Panc1 (cell line): ENCODE measurements around the gene CRISP2.

ENCODE experiments used
- POLR2AphosphoS5 ChIP-seq: IDR thresholded peaks from 2 replicates; pipeline ENCODE4 v1.6.1; 2012; ENCODE audit warnings: mild to moderate bottlenecking, low read depth, low read length, moderate library complexity
- SIN3A ChIP-seq: IDR thresholded peaks from 2 replicates; pipeline ENCODE4 v1.6.1; 2012; ENCODE audit warnings: low read depth, mild to moderate bottlenecking, low read length, moderate library complexity, borderline replicate concordance; ENCODE audit not compliant: insufficient read depth
- TCF7L2 ChIP-seq: IDR thresholded peaks from 2 replicates; pipeline ENCODE4 v1.6.1; 2011; ENCODE audit warnings: mild to moderate bottlenecking, low read depth, low read length, inconsistent platforms
- TF ChIP-seq, protein P1 (sequence below): fragments of 450-650 bp; IDR thresholded peaks from 2 replicates; pipeline ENCODE4 v1.5.1; 2017; ENCODE audit warnings: mild to moderate bottlenecking
- TF ChIP-seq, protein P2 (sequence below), 2 experiments: IDR thresholded peaks; 2 replicates each; pipeline ENCODE4 v1.6.1; 2011 to 2012; ENCODE audit warnings: low read depth in 2 of 2, control low read depth in 1 of 2, low read length in 1 of 2, mild to moderate bottlenecking in 1 of 2, moderate library complexity in 1 of 2; ENCODE audit not compliant: insufficient read depth in 1 of 2

DNA sequence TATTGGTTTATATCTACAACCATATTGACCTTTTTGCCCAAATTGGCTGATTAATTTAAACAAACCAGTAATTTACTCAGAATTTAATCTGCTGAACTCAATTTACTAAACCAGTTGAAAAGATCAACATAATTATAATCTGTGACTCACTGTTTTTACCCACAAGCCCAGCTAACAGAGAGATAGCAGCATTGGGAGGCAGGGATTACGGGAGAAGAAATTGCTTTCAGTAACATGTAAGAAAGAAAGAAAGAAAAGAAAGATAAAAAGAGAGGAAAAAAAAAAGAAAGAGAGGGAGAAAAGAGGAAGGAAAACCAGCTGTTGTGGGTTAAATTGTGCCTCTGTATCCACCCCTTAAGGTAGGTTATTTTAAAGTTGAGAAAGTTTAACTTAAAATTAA is 63.4 kb downstream of the CRISP2 start:
- TF ChIP-seq, protein P1, sequence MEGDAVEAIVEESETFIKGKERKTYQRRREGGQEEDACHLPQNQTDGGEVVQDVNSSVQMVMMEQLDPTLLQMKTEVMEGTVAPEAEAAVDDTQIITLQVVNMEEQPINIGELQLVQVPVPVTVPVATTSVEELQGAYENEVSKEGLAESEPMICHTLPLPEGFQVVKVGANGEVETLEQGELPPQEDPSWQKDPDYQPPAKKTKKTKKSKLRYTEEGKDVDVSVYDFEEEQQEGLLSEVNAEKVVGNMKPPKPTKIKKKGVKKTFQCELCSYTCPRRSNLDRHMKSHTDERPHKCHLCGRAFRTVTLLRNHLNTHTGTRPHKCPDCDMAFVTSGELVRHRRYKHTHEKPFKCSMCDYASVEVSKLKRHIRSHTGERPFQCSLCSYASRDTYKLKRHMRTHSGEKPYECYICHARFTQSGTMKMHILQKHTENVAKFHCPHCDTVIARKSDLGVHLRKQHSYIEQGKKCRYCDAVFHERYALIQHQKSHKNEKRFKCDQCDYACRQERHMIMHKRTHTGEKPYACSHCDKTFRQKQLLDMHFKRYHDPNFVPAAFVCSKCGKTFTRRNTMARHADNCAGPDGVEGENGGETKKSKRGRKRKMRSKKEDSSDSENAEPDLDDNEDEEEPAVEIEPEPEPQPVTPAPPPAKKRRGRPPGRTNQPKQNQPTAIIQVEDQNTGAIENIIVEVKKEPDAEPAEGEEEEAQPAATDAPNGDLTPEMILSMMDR, result no peak
- TF ChIP-seq, protein P2, sequence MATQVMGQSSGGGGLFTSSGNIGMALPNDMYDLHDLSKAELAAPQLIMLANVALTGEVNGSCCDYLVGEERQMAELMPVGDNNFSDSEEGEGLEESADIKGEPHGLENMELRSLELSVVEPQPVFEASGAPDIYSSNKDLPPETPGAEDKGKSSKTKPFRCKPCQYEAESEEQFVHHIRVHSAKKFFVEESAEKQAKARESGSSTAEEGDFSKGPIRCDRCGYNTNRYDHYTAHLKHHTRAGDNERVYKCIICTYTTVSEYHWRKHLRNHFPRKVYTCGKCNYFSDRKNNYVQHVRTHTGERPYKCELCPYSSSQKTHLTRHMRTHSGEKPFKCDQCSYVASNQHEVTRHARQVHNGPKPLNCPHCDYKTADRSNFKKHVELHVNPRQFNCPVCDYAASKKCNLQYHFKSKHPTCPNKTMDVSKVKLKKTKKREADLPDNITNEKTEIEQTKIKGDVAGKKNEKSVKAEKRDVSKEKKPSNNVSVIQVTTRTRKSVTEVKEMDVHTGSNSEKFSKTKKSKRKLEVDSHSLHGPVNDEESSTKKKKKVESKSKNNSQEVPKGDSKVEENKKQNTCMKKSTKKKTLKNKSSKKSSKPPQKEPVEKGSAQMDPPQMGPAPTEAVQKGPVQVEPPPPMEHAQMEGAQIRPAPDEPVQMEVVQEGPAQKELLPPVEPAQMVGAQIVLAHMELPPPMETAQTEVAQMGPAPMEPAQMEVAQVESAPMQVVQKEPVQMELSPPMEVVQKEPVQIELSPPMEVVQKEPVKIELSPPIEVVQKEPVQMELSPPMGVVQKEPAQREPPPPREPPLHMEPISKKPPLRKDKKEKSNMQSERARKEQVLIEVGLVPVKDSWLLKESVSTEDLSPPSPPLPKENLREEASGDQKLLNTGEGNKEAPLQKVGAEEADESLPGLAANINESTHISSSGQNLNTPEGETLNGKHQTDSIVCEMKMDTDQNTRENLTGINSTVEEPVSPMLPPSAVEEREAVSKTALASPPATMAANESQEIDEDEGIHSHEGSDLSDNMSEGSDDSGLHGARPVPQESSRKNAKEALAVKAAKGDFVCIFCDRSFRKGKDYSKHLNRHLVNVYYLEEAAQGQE (IDR thresholded peaks at IDR 0.05; ENCODE audit: insufficient read depth in 1 of 2, low read depth in 2 of 2, low read length in 1 of 2), result no peak
- TF ChIP-seq SIN3A, result no peak
- TF ChIP-seq POLR2AphosphoS5, result no peak
- TF ChIP-seq TCF7L2, result no peak
